ENCODE data around the gene CATSPERD.
"Not testable (repeated sequence)": the region's sequence is repeated elsewhere in the genome, so short reads cannot be mapped to it uniquely, and the experiment has no call there.

CATSPERD gene

GRCh38 chr19:5698635-5699422 is 21.6 kb upstream of the CATSPERD start:
- no peak for DNase-seq

- DNase-seq = no peak
Measured at GRCh38 chr19:5700455-5701092, 19.9 kb upstream of the CATSPERD start.

- not testable (repeated sequence) for DNase-seq
Measured at GRCh38 chr19:5702053-5702410, 18.4 kb upstream of the CATSPERD start.

GRCh38 chr19:5703819-5704818 is 16.3 kb upstream of the CATSPERD start:
- no peak for DNase-seq

GRCh38 chr19:5705552-5705951 is 14.9 kb upstream of the CATSPERD start:
- DNase-seq = no peak

- no peak for DNase-seq
Measured at GRCh38 chr19:5706876-5707573, 13.4 kb upstream of the CATSPERD start.

GRCh38 chr19:5707576-5708575 is 12.6 kb upstream of the CATSPERD start:
- no peak for DNase-seq

- no peak for DNase-seq
Measured at GRCh38 chr19:5711025-5711424, 9.4 kb upstream of the CATSPERD start.

GRCh38 chr19:5711713-5712161 is 8.7 kb upstream of the CATSPERD start:
- no peak for DNase-seq

GRCh38 chr19:5713228-5713627 is 7.2 kb upstream of the CATSPERD start:
- no peak for DNase-seq

GRCh38 chr19:5714816-5715215 is 5.6 kb upstream of the CATSPERD start:
- DNase-seq = no peak

- DNase-seq = no peak
Measured at GRCh38 chr19:5717215-5717935, 3.1 kb upstream of the CATSPERD start.

GRCh38 chr19:5718037-5718578 is 2.3 kb upstream of the CATSPERD start:
- DNase-seq = peak; percentile 66

- peak; percentile 71 for DNase-seq
Measured at GRCh38 chr19:5718579-5719273, 1.7 kb upstream of the CATSPERD start.

- DNase-seq = no peak
Measured at GRCh38 chr19:5719274-5719960, 1.0 kb upstream of the CATSPERD start.

- DNase-seq = no peak
Measured at GRCh38 chr19:5727453-5728050, 7.1 kb downstream of the CATSPERD start.

- not testable (repeated sequence) for DNase-seq
Measured at GRCh38 chr19:5733172-5733571, 12.7 kb downstream of the CATSPERD start.

GRCh38 chr19:5738423-5738822 is 18.0 kb downstream of the CATSPERD start:
- no peak for DNase-seq

GRCh38 chr19:5742051-5742450 is 21.6 kb downstream of the CATSPERD start:
- no peak for DNase-seq
